HS-27A (cell line): Measurements from ENCODE around the gene PSMA6.

Experiments used
- DNase-seq: peaks from one replicate; pipeline ENCODE4 v3.0.0-alpha.2; 2012; ENCODE audit warnings: low read depth, missing footprints

PSMA6 gene

DNA sequence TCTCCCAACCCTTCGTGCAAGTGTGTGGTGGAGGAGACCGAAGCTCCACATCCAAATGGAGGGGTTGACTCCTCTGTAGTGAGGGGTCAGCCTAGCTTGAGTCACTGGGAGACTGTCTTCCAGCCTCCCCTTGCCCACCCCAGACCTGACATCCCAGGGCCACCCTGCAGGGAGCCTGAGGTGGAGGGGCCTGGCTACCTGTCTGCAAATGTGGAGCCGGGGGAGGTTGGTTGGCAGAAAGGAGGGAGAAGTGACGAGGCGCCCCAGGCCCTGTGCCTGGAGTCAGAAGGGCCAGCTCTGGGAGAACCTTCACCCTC lies 74.8 kb downstream of the PSMA6 start:
- no peak for DNase-seq
